HG03432 (cell line): ENCODE measurements around the gene MYO1B.
"Not testable (repeated sequence)": the region's sequence is repeated elsewhere in the genome, so short reads cannot be mapped to it uniquely, and the experiment has no call there.

ENCODE experiments used
- ATAC-seq: cut with Tn5 transposase; IDR thresholded peaks from one replicate; pipeline ENCODE4 v1.9.1; 2021; ENCODE audit warnings: mild to moderate bottlenecking, moderate library complexity; ENCODE audit not compliant: unreplicated experiment

Gene MYO1B

GRCh38 chr2:191441496-191442214 lies 196.5 kb downstream of the MYO1B start:
- ATAC-seq, result no peak

- no peak for ATAC-seq
These were observed 198.2 kb downstream of the MYO1B start for GRCh38 chr2:191443446-191443845.

- no peak for ATAC-seq
These were observed 201.7 kb downstream of the MYO1B start for GRCh38 chr2:191446910-191447309.

- ATAC-seq, result no peak
These were observed 205.9 kb downstream of the MYO1B start for GRCh38 chr2:191451116-191451515.

- no peak for ATAC-seq
These were observed 206.9 kb downstream of the MYO1B start for GRCh38 chr2:191452065-191452464.

- no peak for ATAC-seq
These were observed 208.6 kb downstream of the MYO1B start for GRCh38 chr2:191453761-191454160.

- not testable (repeated sequence) for ATAC-seq
These were observed 211.3 kb downstream of the MYO1B start for GRCh38 chr2:191456506-191456905.

GRCh38 chr2:191459158-191459557 lies 214.0 kb downstream of the MYO1B start:
- ATAC-seq, result no peak

GRCh38 chr2:191462370-191462769 lies 217.2 kb downstream of the MYO1B start:
- ATAC-seq, result no peak

GRCh38 chr2:191463790-191464189 lies 218.6 kb downstream of the MYO1B start:
- ATAC-seq, result no peak

- no peak for ATAC-seq
These were observed 220.7 kb downstream of the MYO1B start for GRCh38 chr2:191465766-191466420.

- no peak for ATAC-seq
These were observed 221.9 kb downstream of the MYO1B start for GRCh38 chr2:191467113-191467512.

GRCh38 chr2:191470306-191470705 lies 225.1 kb downstream of the MYO1B start:
- no peak for ATAC-seq

- no peak for ATAC-seq
These were observed 229.3 kb downstream of the MYO1B start for GRCh38 chr2:191474464-191474863.
